SK-N-SH (cell line): ENCODE data around the gene PSMB10. TPM values are rescaled to one million over a fixed set of nuclear protein-coding genes. Genes with fewer than 3 reads are reported as not detected.

Experiments used
- CTCF ChIA-PET: fragments of 300-600, 350-600 bp; formaldehyde crosslinking; extraction: SDS; loops from one replicate; lab custom pipeline; 2021; lab: Yijun Ruan, JAX
- POLR2A ChIA-PET: fragments of 350-600 bp; sonication (Branson Sonifier 250); formaldehyde crosslinking; extraction: SDS; loops from one replicate; lab custom pipeline; 2020; ENCODE audit warnings: antibody characterized with exemption, inconsistent platforms; lab: Yijun Ruan, JAX
- DNase-seq: peaks from one replicate; pipeline ENCODE4 v3.0.0; 2012
- H2AFZ ChIP-seq: fragments of 200-600 bp; sonication (generic); 2 replicates; pipeline ENCODE4 v1.8.1; 2016; ENCODE audit warnings: antibody characterized with exemption, mild to moderate bottlenecking, low read depth
- H3F3A ChIP-seq: fragments of 200-600 bp; sonication (generic); replicated peaks from 2 replicates; pipeline ENCODE3; 2016; ENCODE audit warnings: antibody characterized with exemption, mild to moderate bottlenecking; ENCODE audit not compliant: insufficient read depth
- H3K27ac ChIP-seq, 2 experiments: fragments of 200-500 bp in 1 of 2; fragments of 200-600 bp in 1 of 2; sonication (Bioruptor generic) in 1 of 2; sonication (generic), shearing (Covaris generic) in 1 of 2; 2 replicates each; pipeline versions ENCODE4 v1.5.1 to v1.6.1; 2014 to 2016; ENCODE audit warnings: low read depth in 2 of 2, inconsistent platforms in 1 of 2, low read length in 1 of 2, mild to moderate bottlenecking in 1 of 2, mixed read lengths in 1 of 2
- H3K27me3 ChIP-seq: fragments of 200-600 bp; sonication (generic), shearing (Covaris generic); 2 replicates; pipeline ENCODE4 v1.6.1; 2016; ENCODE audit warnings: mixed run types; ENCODE audit not compliant: insufficient read depth
- H3K36me3 ChIP-seq, 2 experiments: fragments of 200-500 bp in 1 of 2; fragments of 200-600 bp in 1 of 2; sonication (Bioruptor generic) in 1 of 2; sonication (generic) in 1 of 2; replicated peaks in 1 of 2; 2 replicates each; pipeline versions ENCODE3 to v1.5.1; 2014 to 2016; ENCODE audit warnings: low read length in 1 of 2, mild to moderate bottlenecking in 1 of 2; ENCODE audit not compliant: insufficient read depth in 2 of 2, control insufficient read depth in 1 of 2
- H3K4me1 ChIP-seq, 2 experiments: fragments of 200-500 bp in 1 of 2; fragments of 200-600 bp in 1 of 2; sonication (Bioruptor generic) in 1 of 2; sonication (generic), shearing (Covaris generic) in 1 of 2; 2 replicates each; pipeline versions ENCODE4 v1.5.1 to v1.6.1; 2014 to 2016; ENCODE audit warnings: low read depth in 1 of 2, low read length in 1 of 2, mixed run types in 1 of 2; ENCODE audit not compliant: insufficient read depth in 2 of 2, control insufficient read depth in 1 of 2
- H3K4me2 ChIP-seq: fragments of 200-600 bp; sonication (generic), shearing (Covaris generic); 2 replicates; pipeline ENCODE4 v1.6.1; 2017; ENCODE audit warnings: mixed run types
- H3K4me3 ChIP-seq, 2 experiments: fragments of 200-500 bp in 1 of 2; fragments of 200-600 bp in 1 of 2; sonication (Bioruptor generic) in 1 of 2; sonication (generic), shearing (Covaris generic) in 1 of 2; 2 replicates each; pipeline versions ENCODE4 v1.5.1 to v1.8.1; 2014 to 2016; ENCODE audit warnings: low read depth in 2 of 2, inconsistent platforms in 1 of 2, low read length in 1 of 2, mild to moderate bottlenecking in 1 of 2, mixed read lengths in 1 of 2, moderate library complexity in 1 of 2
- H3K79me2 ChIP-seq: fragments of 200-600 bp; sonication (generic); 2 replicates; pipeline ENCODE4 v1.8.1; 2017; ENCODE audit warnings: mild to moderate bottlenecking; ENCODE audit not compliant: insufficient read depth
- H3K9ac ChIP-seq: fragments of 200-600 bp; sonication (generic); 2 replicates; pipeline ENCODE4 v1.6.1; 2017; ENCODE audit warnings: mixed run types
- H3K9me2 ChIP-seq: fragments of 200-600 bp; sonication (generic); 2 replicates; pipeline ENCODE4 v1.6.1; 2017; ENCODE audit warnings: mixed run types
- H3K9me3 ChIP-seq: fragments of 200-600 bp; sonication (generic); 2 replicates; pipeline ENCODE4 v1.6.1; 2017; ENCODE audit warnings: mixed run types, mild to moderate bottlenecking, moderate library complexity
- H4K20me1 ChIP-seq: fragments of 200-600 bp; sonication (generic); 2 replicates; pipeline ENCODE4 v1.6.1; 2017; ENCODE audit warnings: mild to moderate bottlenecking, mixed run types; ENCODE audit not compliant: insufficient read depth
- CTCF ChIP-seq: fragments of 200-600 bp; sonication (generic); IDR thresholded peaks from 2 replicates; pipeline ENCODE4 v1.6.1; 2017; ENCODE audit warnings: antibody characterized with exemption, mild to moderate bottlenecking, moderate library complexity
- EZH2phosphoT487 ChIP-seq: fragments of 200-600 bp; sonication (generic); IDR thresholded peaks from 2 replicates; pipeline ENCODE4 v1.6.1; 2017; ENCODE audit warnings: low read depth, mixed run types, mild to moderate bottlenecking, antibody characterized with exemption, moderate library complexity, borderline replicate concordance
- FOSL2 ChIP-seq: IDR thresholded peaks from 2 replicates; pipeline ENCODE4 v1.4.0; 2012; ENCODE audit warnings: low read depth, mild to moderate bottlenecking, moderate library complexity, borderline replicate concordance
- GABPA ChIP-seq: IDR thresholded peaks from 2 replicates; pipeline ENCODE4 v1.4.0; 2012; ENCODE audit warnings: low read depth, mild to moderate bottlenecking
- GATA2 ChIP-seq: sonication (generic); formaldehyde crosslinking; IDR thresholded peaks from 2 replicates; pipeline ENCODE4 v1.5.0; 2020; ENCODE audit warnings: mild to moderate bottlenecking, missing genetic modification reagents
- IRF3 ChIP-seq: fragments of 150-350 bp; IDR thresholded peaks from 2 replicates; pipeline ENCODE4 v1.6.1; 2016; ENCODE audit warnings: mild to moderate bottlenecking, low read depth, low read length
- JUND ChIP-seq: IDR thresholded peaks from 2 replicates; pipeline ENCODE4 v1.4.0; 2012
- MAX ChIP-seq: IDR thresholded peaks from 2 replicates; pipeline ENCODE4 v1.4.0; 2012; ENCODE audit warnings: low read depth
- MEF2A ChIP-seq: IDR thresholded peaks from 2 replicates; pipeline ENCODE4 v1.4.0; 2012; ENCODE audit warnings: low read depth, borderline replicate concordance
- MXI1 ChIP-seq: IDR thresholded peaks from 2 replicates; pipeline ENCODE4 v1.6.1; 2012; ENCODE audit warnings: mild to moderate bottlenecking, low read depth, low read length, improper control_type of control experiment
- PBX3 ChIP-seq: IDR thresholded peaks from 2 replicates; pipeline ENCODE4; 2012
- POLR2AphosphoS5 ChIP-seq: IDR thresholded peaks from 2 replicates; pipeline ENCODE4 v1.6.1; 2012; ENCODE audit warnings: low read depth, low read length
- REST ChIP-seq: IDR thresholded peaks from 2 replicates; pipeline ENCODE4 v1.6.1; 2012; ENCODE audit warnings: mild to moderate bottlenecking, low read depth, low read length, moderate library complexity
- RXRA ChIP-seq: IDR thresholded peaks from 2 replicates; pipeline ENCODE4 v1.4.0; 2012; ENCODE audit warnings: low read depth, mild to moderate bottlenecking, borderline replicate concordance
- TAF1 ChIP-seq: IDR thresholded peaks from 2 replicates; pipeline ENCODE4 v1.6.1; 2012; ENCODE audit warnings: low read depth, mild to moderate bottlenecking, low read length, moderate library complexity, borderline replicate concordance
- TEAD4 ChIP-seq: IDR thresholded peaks from 2 replicates; pipeline ENCODE4 v1.4.0; 2012; ENCODE audit warnings: mild to moderate bottlenecking, borderline replicate concordance; ENCODE audit not compliant: insufficient read depth
- YY1 ChIP-seq: IDR thresholded peaks from 2 replicates; pipeline ENCODE4 v1.4.0; 2012; ENCODE audit warnings: low read depth, mild to moderate bottlenecking
- WGBS: methylation state at CpG from one replicate; pipeline ENCODE4 v1.1.6; 2017; ENCODE audit warnings: low lambda C conversion rate; 5-methylcytosine and 5-hydroxymethylcytosine counted together
- polyA plus RNA-seq, 3 experiments: library from polyadenylated mRNA; depleted of rRNA; stranded (reverse); fragments of >200 nt; gene quantifications; 2 replicates each; pipeline ENCODE4 v1.2.3, GENCODE V29; 2012

PSMB10 gene
- polyA plus RNA-seq, 1 of the 3 experiments (the other 2 are of a cell fraction): 57.8 TPM

GRCh38 chr16:67936880-67937605 lies 393 bp upstream of the PSMB10 start:
- H4K20me1 ChIP-seq: 0 out of 2 replicates have a peak, but pooled peaks cover 5% of the 10 kb centered on the region
- TF ChIP-seq MXI1 (no peak), EZH2phosphoT487 (no peak), GABPA (no peak), TAF1 (0 out of 2 replicates have a peak, but pooled peaks have one; percentile 0), CTCF (no peak), JUND (no peak), MAX (no peak), REST (no peak), PBX3 (no peak), RXRA (no peak), GATA2 (CRISPR knock-in tag) (no peak), IRF3 (no peak), POLR2AphosphoS5 (peak; percentile 22; the same call in 1 of the 2 replicates), FOSL2 (no peak), MEF2A (no peak), TEAD4 (no peak), YY1 (no peak)
- TF ChIP-seq, all 33 proteins: peak for 2
- Histone ChIP-seq H3K79me2 (peaks cover 28% of the 10 kb centered on the region), H3F3A (peaks cover 24% of the 10 kb centered on the region), H3K9me2 (no peaks in the 10 kb centered on the region), H3K9me3 (no peaks in the 10 kb centered on the region), H3K36me3 (peaks cover 7 to 12% of the 10 kb centered on the region in 2 experiments), H3K9ac (peak overlapping the region; percentile 86), H3K4me2 (peak overlapping the region; percentile 99), H3K27me3 (no peaks in the 10 kb centered on the region), H3K27ac (peak overlapping the region; percentile 79 to 85), H2AFZ (0 out of 2 replicates have a peak overlapping the region, but pooled peaks have one; percentile 42), H3K4me1 (peaks cover 11 to 32% of the 10 kb centered on the region in 2 experiments; a peak in 2 of 4 replicates), H3K4me3 (peak overlapping the region; percentile 84 to 89)
- ChIA-PET POLR2A (no interaction called here), CTCF (interaction anchor here (1.0 to 28.1 kb wide), 5 partner anchors 8 to 416 kb away, joined by 3 to 564 read pairs (median 5); partner anchors contain the start of genes EDC4, NRN1L and PSKH1)
- WGBS: 50% methylated on average over 6 of the region's 6 CpGs
- DNase-seq: no peak
